CD14-positive monocyte (primary cell): ENCODE measurements around the gene CCL16. TPM values are rescaled to one million over a fixed set of nuclear protein-coding genes. Genes with fewer than 3 reads are reported as not detected.
A peak's percentile ranks its signal among the peaks of the same experiment; 100 is the strongest.
"Not testable (repeated sequence)": the region's sequence is repeated elsewhere in the genome, so short reads cannot be mapped to it uniquely, and the experiment has no call there.

Experiments
- DNase-seq, 3 donors: peaks; one replicate each; pipeline ENCODE4 v3.0.0-alpha.2; 2011 to 2022
- H2AFZ ChIP-seq: 2 replicates; pipeline ENCODE4 v1.6.0; 2012; ENCODE audit warnings: mild to moderate bottlenecking, low read depth, low read length, inconsistent platforms; ENCODE audit not compliant: insufficient read depth, poor library complexity, severe bottlenecking
- H3K27ac ChIP-seq, 2 donors: 1 replicate in 1 of 2; 2 replicates in 1 of 2; pipeline ENCODE4 v1.5.1; 2012 to 2013; ENCODE audit warnings: low read length in 2 of 2, control low read depth in 1 of 2, inconsistent platforms in 1 of 2, low read depth in 1 of 2, mild to moderate bottlenecking in 1 of 2
- H3K27me3 ChIP-seq, 2 donors: one replicate each; pipeline versions ENCODE4 v1.6.0 to v1.6.1; 2011 to 2013; ENCODE audit warnings: low read length in 2 of 2; ENCODE audit not compliant: control insufficient read depth in 2 of 2, insufficient read depth in 2 of 2
- H3K36me3 ChIP-seq, 2 donors: replicated peaks in 1 of 2; 1 replicate in 1 of 2; 2 replicates in 1 of 2; pipeline versions ENCODE4 v1.5.1 to v1.6.1; 2012 to 2013; ENCODE audit warnings: low read length in 2 of 2, control low read depth in 1 of 2, inconsistent platforms in 1 of 2, mild to moderate bottlenecking in 1 of 2; ENCODE audit not compliant: insufficient read depth in 2 of 2, control insufficient read depth in 1 of 2
- H3K4me1 ChIP-seq, 2 donors: 1 replicate in 1 of 2; 2 replicates in 1 of 2; pipeline versions ENCODE4 v1.5.1 to v1.6.1; 2012 to 2013; ENCODE audit warnings: low read length in 2 of 2, control low read depth in 1 of 2, inconsistent platforms in 1 of 2, mild to moderate bottlenecking in 1 of 2, moderate library complexity in 1 of 2; ENCODE audit not compliant: insufficient read depth in 2 of 2, control insufficient read depth in 1 of 2
- H3K4me2 ChIP-seq: replicated peaks from 2 replicates; pipeline ENCODE3; 2012; ENCODE audit warnings: low read length, moderate library complexity, mild to moderate bottlenecking; ENCODE audit not compliant: poor library complexity, severe bottlenecking; ENCODE audit errors: extremely low read depth
- H3K4me3 ChIP-seq, 3 experiments: fragments of 200-600 bp in 1 of 3; sonication (generic) in 1 of 3; replicated peaks in 1 of 3; 1 replicate in 2 of 3; 2 replicates in 1 of 3; pipeline ENCODE4 v1.5.1; 2011 to 2013; ENCODE audit warnings: low read length in 3 of 3, mild to moderate bottlenecking in 3 of 3, control low read depth in 2 of 3, low read depth in 2 of 3, inconsistent platforms in 1 of 3, moderate library complexity in 1 of 3
- H3K79me2 ChIP-seq: 2 replicates; pipeline ENCODE4 v1.6.0; 2012; ENCODE audit warnings: mild to moderate bottlenecking, control low read depth, inconsistent platforms, low read length, moderate library complexity; ENCODE audit not compliant: insufficient read depth
- H3K9ac ChIP-seq: 2 replicates; pipeline ENCODE4 v1.6.0; 2017; ENCODE audit warnings: low read length, mild to moderate bottlenecking; ENCODE audit not compliant: insufficient read depth, poor library complexity, severe bottlenecking
- H3K9me3 ChIP-seq, 2 donors: replicated peaks in 1 of 2; 1 replicate in 1 of 2; 2 replicates in 1 of 2; pipeline versions ENCODE4 v1.5.1 to v1.6.1; 2012 to 2013; ENCODE audit warnings: low read length in 2 of 2, control low read depth in 1 of 2; ENCODE audit not compliant: control insufficient read depth in 1 of 2, insufficient read depth in 1 of 2
- H4K20me1 ChIP-seq: 2 replicates; pipeline ENCODE4 v1.6.0; 2012; ENCODE audit warnings: mild to moderate bottlenecking, low read length, control low read depth, moderate library complexity; ENCODE audit not compliant: insufficient read depth
- H3K27ac Mint-ChIP-seq, 7 donors: one replicate each; pipeline ENCODE4 v1.8.0; 2020; ENCODE audit warnings: mild to moderate bottlenecking in 7 of 7, mixed read lengths in 7 of 7, moderate library complexity in 6 of 7, inconsistent platforms in 2 of 7
- H3K27me3 Mint-ChIP-seq, 3 donors: one replicate each; pipeline ENCODE4 v1.8.0; 2021 to 2022; ENCODE audit warnings: low read depth in 3 of 3, mild to moderate bottlenecking in 3 of 3, mixed read lengths in 3 of 3, moderate library complexity in 3 of 3, inconsistent platforms in 1 of 3
- H3K36me3 Mint-ChIP-seq, 2 donors: one replicate each; pipeline ENCODE4 v1.8.0; 2020; ENCODE audit warnings: mixed read lengths in 2 of 2, inconsistent platforms in 1 of 2, mild to moderate bottlenecking in 1 of 2
- H3K4me1 Mint-ChIP-seq: one replicate; pipeline ENCODE4 v1.8.0; 2020; ENCODE audit warnings: mild to moderate bottlenecking, mixed read lengths
- H3K4me3 Mint-ChIP-seq, 2 donors: one replicate each; pipeline ENCODE4 v1.8.0; 2020; ENCODE audit warnings: mild to moderate bottlenecking in 2 of 2, mixed read lengths in 2 of 2, moderate library complexity in 1 of 2
- H3K9me3 Mint-ChIP-seq, 7 donors: one replicate each; pipeline ENCODE4 v1.8.0; 2020 to 2022; ENCODE audit warnings: mixed read lengths in 7 of 7, mild to moderate bottlenecking in 6 of 7, moderate library complexity in 6 of 7, inconsistent platforms in 2 of 7
- WGBS: methylation state at CpG from one replicate; pipeline ENCODE4 v1.1.5; 2013; ENCODE audit warnings: missing lambda C conversion rate; ENCODE audit not compliant: insufficient coverage; 5-methylcytosine and 5-hydroxymethylcytosine counted together
- intact Hi-C, 2 donors: fragments of 100-400 bp; cut with micrococcal nuclease; formaldehyde crosslinking; loops; one replicate each; pipeline versions ENCODE4 v1.15.0 to v1.15.1; 2023
- polyA plus RNA-seq, 3 donors: library from polyadenylated mRNA; depleted of rRNA in 1 of 3; unstranded in 2 of 3; stranded (reverse) in 1 of 3; fragments of 300-500 nt in 2 of 3; fragments of >200 nt in 1 of 3; fragmentation: Illumina TruSeq in 2 of 3; gene quantifications; 1 replicate in 2 of 3; 2 replicates in 1 of 3; pipeline ENCODE4 v1.2.3, GENCODE V29; 2012 to 2021
- TF ChIP-seq, protein P1 (sequence below): fragments of 200-600 bp; IDR thresholded peaks from one replicate; pipeline ENCODE4 v1.8.0; 2022; ENCODE audit warnings: antibody characterized with exemption, mild to moderate bottlenecking

The CCL16 gene
- polyA plus RNA-seq, 3 donors = not detected

DNA sequence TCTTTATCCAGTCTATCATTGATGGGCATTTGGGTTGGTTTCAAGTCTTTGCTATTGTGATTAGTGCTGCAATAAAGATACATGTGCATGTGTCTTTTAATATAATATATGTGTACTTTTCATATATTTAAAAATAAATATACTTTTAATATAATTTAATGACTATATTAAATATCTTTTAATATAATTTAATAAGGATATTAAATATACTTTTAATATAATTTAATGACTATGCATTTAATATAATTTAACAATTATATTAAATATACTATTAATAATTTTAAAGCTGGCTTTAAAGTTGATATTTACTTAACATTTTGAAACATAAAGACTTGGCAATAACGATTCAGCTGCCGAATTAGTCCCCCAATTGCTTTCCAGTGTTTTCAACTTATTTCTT, 35.3 kb upstream of the CCL16 start:
- Mint-ChIP-seq H3K27me3 (no peaks in the 10 kb centered on the region), H3K27ac (no peak overlapping the region), H3K9me3 (peaks cover 0 to 17% (median 8%) of the 10 kb centered on the region in 7 donors), H3K4me1 (peaks cover 23% of the 10 kb centered on the region), H3K4me3 (no peak overlapping the region), H3K36me3 (peaks cover 8 to 20% of the 10 kb centered on the region in 2 donors)
- Histone ChIP-seq H3K27me3 (no peaks in the 10 kb centered on the region), H3K4me2 (no peak overlapping the region), H3K4me3 (no peak overlapping the region), H3K4me1 (peaks cover 20 to 23% of the 10 kb centered on the region in 2 donors), H3K27ac (no peak overlapping the region), H2AFZ (no peak overlapping the region), H3K79me2 (no peaks in the 10 kb centered on the region), H3K9me3 (peaks cover 0 to 10% of the 10 kb centered on the region in 2 donors), H4K20me1 (no peaks in the 10 kb centered on the region), H3K9ac (no peak overlapping the region), H3K36me3 (no peaks in the 10 kb centered on the region)
- WGBS = no CpG with 5 or more reads among the region's 2 CpGs
- TF ChIP-seq, protein P1, sequence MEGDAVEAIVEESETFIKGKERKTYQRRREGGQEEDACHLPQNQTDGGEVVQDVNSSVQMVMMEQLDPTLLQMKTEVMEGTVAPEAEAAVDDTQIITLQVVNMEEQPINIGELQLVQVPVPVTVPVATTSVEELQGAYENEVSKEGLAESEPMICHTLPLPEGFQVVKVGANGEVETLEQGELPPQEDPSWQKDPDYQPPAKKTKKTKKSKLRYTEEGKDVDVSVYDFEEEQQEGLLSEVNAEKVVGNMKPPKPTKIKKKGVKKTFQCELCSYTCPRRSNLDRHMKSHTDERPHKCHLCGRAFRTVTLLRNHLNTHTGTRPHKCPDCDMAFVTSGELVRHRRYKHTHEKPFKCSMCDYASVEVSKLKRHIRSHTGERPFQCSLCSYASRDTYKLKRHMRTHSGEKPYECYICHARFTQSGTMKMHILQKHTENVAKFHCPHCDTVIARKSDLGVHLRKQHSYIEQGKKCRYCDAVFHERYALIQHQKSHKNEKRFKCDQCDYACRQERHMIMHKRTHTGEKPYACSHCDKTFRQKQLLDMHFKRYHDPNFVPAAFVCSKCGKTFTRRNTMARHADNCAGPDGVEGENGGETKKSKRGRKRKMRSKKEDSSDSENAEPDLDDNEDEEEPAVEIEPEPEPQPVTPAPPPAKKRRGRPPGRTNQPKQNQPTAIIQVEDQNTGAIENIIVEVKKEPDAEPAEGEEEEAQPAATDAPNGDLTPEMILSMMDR = no peak
- intact Hi-C loops = loop anchor here in 1 of 2 donors (10.0 kb wide), 1 partner anchor 58 kb away; no protein-coding TSS in a partner anchor
- DNase-seq = no peak

DNA sequence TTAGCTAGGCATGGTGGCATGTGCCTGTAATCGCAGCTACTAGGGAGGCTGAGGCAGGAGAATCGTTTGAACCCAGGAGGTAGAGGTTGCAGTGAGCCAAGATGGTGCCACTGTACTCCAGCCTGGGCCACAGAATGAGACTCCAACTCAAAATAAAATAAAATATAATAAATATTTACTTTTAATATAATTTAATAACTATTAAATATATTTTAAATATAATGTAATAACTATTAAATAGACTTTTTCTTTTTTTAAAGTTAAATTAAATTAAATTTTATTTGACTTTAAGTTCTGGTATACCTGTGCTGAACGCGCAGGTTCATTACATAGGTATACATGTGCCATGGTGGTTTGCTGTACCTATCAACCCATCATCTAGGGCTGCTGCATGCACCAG, 34.6 kb upstream of the CCL16 start:
- not testable (repeated sequence) for H3K4me2 ChIP-seq, H3K4me3 ChIP-seq, DNase-seq, H3K9ac ChIP-seq, H4K20me1 ChIP-seq, H2AFZ ChIP-seq, H3K36me3 ChIP-seq, H3K79me2 ChIP-seq, H3K27me3 Mint-ChIP-seq, H3K27ac ChIP-seq, H3K27me3 ChIP-seq, H3K4me3 Mint-ChIP-seq
- Mint-ChIP-seq H3K4me1 (peaks cover 28% of the 10 kb centered on the region), H3K27ac (peak overlapping the region in 1 of 7 donors; percentile 8), H3K9me3 (peaks cover 2 to 20% (median 8%) of the 10 kb centered on the region in 7 donors), H3K36me3 (peaks cover 8 to 20% of the 10 kb centered on the region in 2 donors)
- no CpG with 5 or more reads among the region's 4 CpGs for WGBS
- intact Hi-C loops = loop anchor here in 1 of 2 donors (10.0 kb wide), 1 partner anchor 59 kb away; no protein-coding TSS in a partner anchor
- Histone ChIP-seq H3K9me3 (peaks cover 0 to 10% of the 10 kb centered on the region in 2 donors), H3K4me1 (peaks cover 20 to 23% of the 10 kb centered on the region in 2 donors)
